ENCODE measurements around the gene PPM1H. TPM values are rescaled to one million over a fixed set of nuclear protein-coding genes. Genes with fewer than 3 reads are reported as not detected.

The PPM1H gene
- total RNA-seq, 1 donor = 13.4 TPM

- Histone ChIP-seq H2AFZ (ENCODE audit: low read length) (no peak overlapping the region), H3K4me1 (ENCODE audit: insufficient read depth, low read length) (peaks cover 7% of the 10 kb centered on the region), H3K36me3 (ENCODE audit: insufficient read depth, low read length) (peaks cover 3% of the 10 kb centered on the region), H3K27ac (ENCODE audit: low read depth, low read length) (no peak overlapping the region), H3K79me2 (ENCODE audit: insufficient read depth, low read length) (peaks cover 35% of the 10 kb centered on the region), H4K20me1 (ENCODE audit: insufficient read depth, low read length) (peaks cover 3% of the 10 kb centered on the region), H3K4me3 (ENCODE audit: insufficient read depth, low read length) (no peak overlapping the region), H3K4me2 (ENCODE audit: insufficient read depth, low read length) (no peak overlapping the region), H3K27me3 (ENCODE audit: insufficient read depth, low read length) (no peaks in the 10 kb centered on the region), H3K9me3 (ENCODE audit: low read depth, low read length) (no peaks in the 10 kb centered on the region)
- TF ChIP-seq CTCF (IDR thresholded peaks at IDR 0.05; ENCODE audit: extremely low read depth, low read depth, low read length) = peak; percentile 45
- DNase-seq (ENCODE audit: insufficient read length, low spot score, missing footprints) = no peak
Measured at GRCh38 chr12:62599854-62600437, 335.0 kb downstream of the PPM1H start.

GRCh38 chr12:62598846-62599245, 336.1 kb downstream of the PPM1H start:
- Histone ChIP-seq H2AFZ (ENCODE audit: low read length) (no peak overlapping the region), H3K79me2 (ENCODE audit: insufficient read depth, low read length) (peaks cover 24% of the 10 kb centered on the region), H4K20me1 (ENCODE audit: insufficient read depth, low read length) (no peaks in the 10 kb centered on the region), H3K4me1 (ENCODE audit: insufficient read depth, low read length) (peaks cover 7% of the 10 kb centered on the region), H3K27me3 (ENCODE audit: insufficient read depth, low read length) (no peaks in the 10 kb centered on the region), H3K36me3 (ENCODE audit: insufficient read depth, low read length) (no peaks in the 10 kb centered on the region), H3K9me3 (ENCODE audit: low read depth, low read length) (no peaks in the 10 kb centered on the region), H3K4me2 (ENCODE audit: insufficient read depth, low read length) (no peak overlapping the region), H3K4me3 (ENCODE audit: insufficient read depth, low read length) (no peak overlapping the region), H3K27ac (ENCODE audit: low read depth, low read length) (no peak overlapping the region)
- no peak for TF ChIP-seq CTCF (IDR thresholded peaks at IDR 0.05; ENCODE audit: extremely low read depth, low read depth, low read length)
- DNase-seq (ENCODE audit: insufficient read length, low spot score, missing footprints) = no peak

GRCh38 chr12:62597253-62597652, 337.7 kb downstream of the PPM1H start:
- Histone ChIP-seq H3K27ac (ENCODE audit: low read depth, low read length) (no peak overlapping the region), H3K36me3 (ENCODE audit: insufficient read depth, low read length) (no peaks in the 10 kb centered on the region), H3K27me3 (ENCODE audit: insufficient read depth, low read length) (no peaks in the 10 kb centered on the region), H3K4me1 (ENCODE audit: insufficient read depth, low read length) (peaks cover 7% of the 10 kb centered on the region), H3K79me2 (ENCODE audit: insufficient read depth, low read length) (peaks cover 8% of the 10 kb centered on the region), H3K9me3 (ENCODE audit: low read depth, low read length) (no peaks in the 10 kb centered on the region), H3K4me2 (ENCODE audit: insufficient read depth, low read length) (no peak overlapping the region), H4K20me1 (ENCODE audit: insufficient read depth, low read length) (no peaks in the 10 kb centered on the region), H3K4me3 (ENCODE audit: insufficient read depth, low read length) (no peak overlapping the region), H2AFZ (ENCODE audit: low read length) (no peak overlapping the region)
- no peak for TF ChIP-seq CTCF (IDR thresholded peaks at IDR 0.05; ENCODE audit: extremely low read depth, low read depth, low read length)
- DNase-seq (ENCODE audit: insufficient read length, low spot score, missing footprints) = no peak

Small RNAs within 50 kb of the gene (small RNA-seq; reads per million reads assigned to genes)
- gene MIRLET7I (4,430 reads per million, percentile 100 among the genes with 10 or more reads in this experiment), gene RF00019 (not detected), gene RNU1-83P (5.0 reads per million, percentile 87 among the genes with 10 or more reads in this experiment)

Other genes with a start within 250 kb of the PPM1H start
- gene AVPR1A, start 216.1 kb upstream of the PPM1H start, total RNA-seq = not detected in 2 replicates

All from osteoblast (primary cell).